HepG2 (cell line): ENCODE data around the gene S1PR5. TPM values are rescaled to one million over a fixed set of nuclear protein-coding genes. Genes with fewer than 3 reads are reported as not detected.

Experiments
- ATAC-seq: fragments of 200-7000 bp; cut with Tn5 transposase; 3 replicates; pipeline ENCODE4 v1.9.1; 2020; ENCODE audit warnings: mild to moderate bottlenecking, moderate library complexity
- BruUV-seq: library from RNA; stranded (reverse); fragments of 400-500 nt; replicated peaks from 2 replicates; lab custom pipeline; 2021; lab: Mats Ljungman, UMichigan
- CTCF ChIA-PET: fragments of 300-600 bp; formaldehyde crosslinking; extraction: SDS; loops from one replicate; lab custom pipeline; 2021; ENCODE audit warnings: low total read pairs, inconsistent platforms, low intra/inter-chr PET ratio; lab: Yijun Ruan, JAX
- POLR2A ChIA-PET: fragments of 350-600 bp; sonication (Branson Sonifier 250); formaldehyde crosslinking; loops from one replicate; lab custom pipeline; 2020; ENCODE audit warnings: antibody characterized with exemption, inconsistent platforms; lab: Yijun Ruan, JAX
- DNase-seq: peaks from one replicate; pipeline ENCODE4 v3.0.0-alpha.2; 2015; ENCODE audit warnings: low spot score
- FAIRE-seq: peaks from 3 replicates; lab custom pipeline; 2011; peaks lifted over from hg19 to GRCh38; lab: Jason Lieb, UNC
- H2AFZ ChIP-seq: one replicate; pipeline ENCODE4 v1.6.1; 2011; ENCODE audit warnings: low read length, inconsistent platforms
- H3K27ac ChIP-seq: fragments of 300-600 bp; 3 replicates; pipeline ENCODE4 v1.8.0; 2011; ENCODE audit warnings: mixed run types, mild to moderate bottlenecking, mixed read lengths, low read length, inconsistent platforms; ENCODE audit not compliant: insufficient read depth; ENCODE audit errors: extremely low read length
- H3K27me3 ChIP-seq, 2 experiments: fragments of 200-600 bp in 1 of 2; 2 replicates in 1 of 2; 3 replicates in 1 of 2; pipeline versions ENCODE4 v1.6.0 to v1.8.0; 2011; ENCODE audit warnings: low read length in 2 of 2, mild to moderate bottlenecking in 2 of 2, moderate library complexity in 2 of 2, inconsistent platforms in 1 of 2; ENCODE audit not compliant: insufficient read depth in 2 of 2, control insufficient read depth in 1 of 2
- H3K36me3 ChIP-seq, 2 experiments: fragments of 200-600 bp in 1 of 2; replicated peaks in 1 of 2; 2 replicates in 1 of 2; 3 replicates in 1 of 2; pipeline versions ENCODE4 v1.5.1 to v1.8.0; 2011; ENCODE audit warnings: low read length in 2 of 2, inconsistent platforms in 1 of 2; ENCODE audit not compliant: insufficient read depth in 2 of 2, control insufficient read depth in 1 of 2
- H3K4me1 ChIP-seq: 2 replicates; pipeline ENCODE4 v1.5.1; 2012; ENCODE audit warnings: low read length, inconsistent platforms; ENCODE audit not compliant: insufficient read depth
- H3K4me2 ChIP-seq: 2 replicates; pipeline ENCODE4 v1.6.0; 2011; ENCODE audit warnings: low read depth, low read length, inconsistent platforms
- H3K4me3 ChIP-seq, 3 experiments: fragments of 200-600 bp in 1 of 3; sonication (generic), shearing (Covaris generic) in 1 of 3; replicated peaks in 1 of 3; 2 replicates each; pipeline ENCODE4 v1.5.1; 2011 to 2016; ENCODE audit warnings: low read length in 3 of 3, inconsistent platforms in 2 of 3, low read depth in 2 of 3, mild to moderate bottlenecking in 2 of 3, control low read depth in 1 of 3, mixed read lengths in 1 of 3; ENCODE audit not compliant: insufficient read depth in 1 of 3
- H3K79me2 ChIP-seq: one replicate; pipeline ENCODE4 v1.6.1; 2011; ENCODE audit warnings: low read length, inconsistent platforms; ENCODE audit not compliant: insufficient read depth
- H3K9ac ChIP-seq: 2 replicates; pipeline ENCODE4 v1.6.0; 2011; ENCODE audit warnings: mild to moderate bottlenecking, low read depth, low read length, inconsistent platforms; ENCODE audit not compliant: insufficient read depth
- H3K9me3 ChIP-seq: 2 replicates; pipeline ENCODE4 v1.5.1; 2012; ENCODE audit warnings: mild to moderate bottlenecking, low read length
- H4K20me1 ChIP-seq: 2 replicates; pipeline ENCODE4 v1.6.0; 2011; ENCODE audit warnings: inconsistent platforms, mild to moderate bottlenecking, low read length, moderate library complexity; ENCODE audit not compliant: insufficient read depth
- ELF3 ChIP-seq: IDR thresholded peaks from 2 replicates; pipeline ENCODE4 v1.6.1; 2016; ENCODE audit warnings: missing genetic modification reagents, missing compliant biosample characterization
- FOSL1 ChIP-seq: sonication (generic); formaldehyde crosslinking; IDR thresholded peaks from 2 replicates; pipeline ENCODE4 v1.9.0; 2021; ENCODE audit warnings: missing genetic modification reagents, borderline replicate concordance
- HNF4A ChIP-seq: sonication (generic); formaldehyde crosslinking; IDR thresholded peaks from 2 replicates; pipeline ENCODE4 v1.4.0; 2020; ENCODE audit warnings: missing genetic modification reagents
- IKZF4 ChIP-seq: sonication (generic); formaldehyde crosslinking; IDR thresholded peaks from 2 replicates; pipeline ENCODE4 v1.5.1; 2020; ENCODE audit warnings: borderline replicate concordance, mild to moderate bottlenecking, low read depth, missing genetic modification reagents; ENCODE audit errors: not compliant biosample characterization
- IRX3 ChIP-seq: sonication (generic); formaldehyde crosslinking; IDR thresholded peaks from 2 replicates; pipeline ENCODE4 v1.8.1; 2023; ENCODE audit warnings: mild to moderate bottlenecking, low read depth, missing genetic modification reagents, borderline replicate concordance
- KDM5A ChIP-seq: fragments of 200-600 bp; sonication (generic); IDR thresholded peaks from 2 replicates; pipeline ENCODE4 v1.7.0; 2018; ENCODE audit warnings: antibody characterized with exemption, mild to moderate bottlenecking, low read length, borderline replicate concordance
- KDM6A ChIP-seq: IDR thresholded peaks from 2 replicates; pipeline ENCODE4 v1.6.1; 2016; ENCODE audit warnings: low read depth
- PCBP1 ChIP-seq: fragments of 200-400 bp; formaldehyde crosslinking; IDR thresholded peaks from 2 replicates; pipeline ENCODE4 v1.6.1; 2017; ENCODE audit warnings: mild to moderate bottlenecking, low read depth, low read length, borderline replicate concordance
- SRSF4 ChIP-seq: fragments of 200-400 bp; formaldehyde crosslinking; IDR thresholded peaks from one replicate; pipeline ENCODE4 v1.6.1; 2018; ENCODE audit warnings: mild to moderate bottlenecking, low read depth, low read length, moderate library complexity; ENCODE audit not compliant: poor library complexity, severe bottlenecking
- TAF15 ChIP-seq: fragments of 200-400 bp; formaldehyde crosslinking; IDR thresholded peaks from one replicate; pipeline ENCODE4 v1.6.1; 2018; ENCODE audit warnings: mild to moderate bottlenecking, low read depth, low read length; ENCODE audit not compliant: poor library complexity, severe bottlenecking
- ZBTB1 ChIP-seq: sonication (generic); formaldehyde crosslinking; IDR thresholded peaks from 2 replicates; pipeline ENCODE4 v1.4.0; 2020; ENCODE audit warnings: missing genetic modification reagents, borderline replicate concordance
- ZNF281 ChIP-seq: sonication (generic); formaldehyde crosslinking; IDR thresholded peaks from 2 replicates; pipeline ENCODE4 v1.4.0; 2020; ENCODE audit warnings: missing genetic modification reagents, borderline replicate concordance
- WGBS: methylation state at CpG from one replicate; pipeline ENCODE4 v1.1.6; 2017; ENCODE audit warnings: low lambda C conversion rate; 5-methylcytosine and 5-hydroxymethylcytosine counted together
- in situ Hi-C: cut with HindIII; loops from 2 replicates; pipeline ENCODE4 v1.10.0; 2017; ENCODE audit warnings: low pct_unique_long_range_greater_than_20kb; ENCODE audit not compliant: extremely low pct_ligation_motif_present
- intact Hi-C: fragments of 100-400 bp; cut with micrococcal nuclease; formaldehyde crosslinking; loops from one replicate; pipeline ENCODE4 v1.10.0; 2022; ENCODE audit not compliant: unreplicated experiment
- polyA plus RNA-seq, 8 experiments: library from polyadenylated mRNA; depleted of rRNA in 3 of 8; stranded (reverse) in 7 of 8; unstranded in 1 of 8; fragments of >200 nt; fragmentation: Illumina TruSeq in 4 of 8; extraction: Trizol in 4 of 8; gene quantifications; 2 replicates each; pipeline versions ENCODE4 v1.2.1 to v1.2.3, GENCODE V29; 2011 to 2016; ENCODE audit warnings: low read depth in 4 of 8, missing spikeins in 1 of 8, mixed read lengths in 1 of 8; ENCODE audit not compliant: insufficient read depth in 1 of 8
- total RNA-seq, 5 experiments: library from RNA; depleted of rRNA; stranded (reverse); fragments of >200 nt; fragmentation: Illumina TruSeq; extraction: Trizol; gene quantifications; 2 replicates each; pipeline ENCODE4 v1.2.3, GENCODE V29; 2016; ENCODE audit warnings: low read depth in 1 of 5
- TF ChIP-seq, protein P1 (sequence below): sonication (generic); formaldehyde crosslinking; IDR thresholded peaks from 2 replicates; pipeline ENCODE4 v1.4.0; 2020; ENCODE audit warnings: missing genetic modification reagents, borderline replicate concordance
- TF ChIP-seq, protein P2 (sequence below): sonication (generic); formaldehyde crosslinking; IDR thresholded peaks from 2 replicates; pipeline ENCODE4 v1.5.0; 2020; ENCODE audit warnings: missing genetic modification reagents

The S1PR5 gene
- total and polyA plus RNA-seq, 2 of the 13 experiments (the other 11 are each of a cell fraction or from before 2014, with no cell fraction given), result 0.04 TPM; not detected in 1

GRCh38 chr19:10474962-10475451, 42.2 kb downstream of the S1PR5 start (continued):
- TF ChIP-seq, protein P1, sequence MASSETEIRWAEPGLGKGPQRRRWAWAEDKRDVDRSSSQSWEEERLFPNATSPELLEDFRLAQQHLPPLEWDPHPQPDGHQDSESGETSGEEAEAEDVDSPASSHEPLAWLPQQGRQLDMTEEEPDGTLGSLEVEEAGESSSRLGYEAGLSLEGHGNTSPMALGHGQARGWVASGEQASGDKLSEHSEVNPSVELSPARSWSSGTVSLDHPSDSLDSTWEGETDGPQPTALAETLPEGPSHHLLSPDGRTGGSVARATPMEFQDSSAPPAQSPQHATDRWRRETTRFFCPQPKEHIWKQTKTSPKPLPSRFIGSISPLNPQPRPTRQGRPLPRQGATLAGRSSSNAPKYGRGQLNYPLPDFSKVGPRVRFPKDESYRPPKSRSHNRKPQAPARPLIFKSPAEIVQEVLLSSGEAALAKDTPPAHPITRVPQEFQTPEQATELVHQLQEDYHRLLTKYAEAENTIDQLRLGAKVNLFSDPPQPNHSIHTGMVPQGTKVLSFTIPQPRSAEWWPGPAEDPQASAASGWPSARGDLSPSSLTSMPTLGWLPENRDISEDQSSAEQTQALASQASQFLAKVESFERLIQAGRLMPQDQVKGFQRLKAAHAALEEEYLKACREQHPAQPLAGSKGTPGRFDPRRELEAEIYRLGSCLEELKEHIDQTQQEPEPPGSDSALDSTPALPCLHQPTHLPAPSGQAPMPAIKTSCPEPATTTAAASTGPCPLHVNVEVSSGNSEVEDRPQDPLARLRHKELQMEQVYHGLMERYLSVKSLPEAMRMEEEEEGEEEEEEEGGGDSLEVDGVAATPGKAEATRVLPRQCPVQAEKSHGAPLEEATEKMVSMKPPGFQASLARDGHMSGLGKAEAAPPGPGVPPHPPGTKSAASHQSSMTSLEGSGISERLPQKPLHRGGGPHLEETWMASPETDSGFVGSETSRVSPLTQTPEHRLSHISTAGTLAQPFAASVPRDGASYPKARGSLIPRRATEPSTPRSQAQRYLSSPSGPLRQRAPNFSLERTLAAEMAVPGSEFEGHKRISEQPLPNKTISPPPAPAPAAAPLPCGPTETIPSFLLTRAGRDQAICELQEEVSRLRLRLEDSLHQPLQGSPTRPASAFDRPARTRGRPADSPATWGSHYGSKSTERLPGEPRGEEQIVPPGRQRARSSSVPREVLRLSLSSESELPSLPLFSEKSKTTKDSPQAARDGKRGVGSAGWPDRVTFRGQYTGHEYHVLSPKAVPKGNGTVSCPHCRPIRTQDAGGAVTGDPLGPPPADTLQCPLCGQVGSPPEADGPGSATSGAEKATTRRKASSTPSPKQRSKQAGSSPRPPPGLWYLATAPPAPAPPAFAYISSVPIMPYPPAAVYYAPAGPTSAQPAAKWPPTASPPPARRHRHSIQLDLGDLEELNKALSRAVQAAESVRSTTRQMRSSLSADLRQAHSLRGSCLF (CRISPR knock-in tag), result no peak
- TF ChIP-seq SRSF4 (no peak), PCBP1 (no peak), ELF3 (CRISPR knock-in tag) (no peak)

DNA sequence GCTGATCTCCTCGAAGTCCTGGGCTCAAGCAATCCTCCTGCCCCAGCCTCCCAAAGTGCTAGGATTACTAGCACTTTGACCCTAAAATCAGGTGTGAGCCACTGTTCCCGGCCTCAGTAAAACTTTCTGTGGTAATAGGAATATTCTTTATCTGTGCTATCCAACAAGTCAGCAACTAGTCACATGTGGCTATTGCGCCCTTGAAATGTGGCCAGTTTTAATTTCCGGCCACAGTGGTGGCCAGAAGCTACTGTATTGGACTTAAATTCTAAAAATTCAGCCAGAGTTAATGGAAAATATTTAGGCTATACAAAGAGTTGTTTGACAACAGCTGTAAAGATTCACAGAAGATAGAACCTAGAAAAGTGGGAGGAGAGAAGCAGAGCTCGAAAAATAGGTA, 44.1 kb downstream of the S1PR5 start:
- intact Hi-C loops (loop anchor here (5.0 kb wide), 1 partner anchor 224 kb away; no protein-coding TSS in a partner anchor), in situ Hi-C loops (no loop called here)
- ChIA-PET POLR2A (no interaction called here), CTCF (no interaction called here)
- H2AFZ ChIP-seq, result no peak overlapping the region
- no peak overlapping the region for H3K4me3 ChIP-seq
- no peaks in the 10 kb centered on the region for H3K4me1 ChIP-seq
- H3K9ac ChIP-seq, result no peak overlapping the region
- no peaks in the 10 kb centered on the region for H3K79me2 ChIP-seq
- no peak overlapping the region for H3K27ac ChIP-seq
- H3K36me3 ChIP-seq, result no peaks in the 10 kb centered on the region
- H3K9me3 ChIP-seq, result no peaks in the 10 kb centered on the region
- no TSS peak for BruUV-seq
- ATAC-seq, result no peak
- FAIRE-seq, result no peak
- H4K20me1 ChIP-seq, result no peaks in the 10 kb centered on the region
- no peaks in the 10 kb centered on the region for H3K27me3 ChIP-seq
- DNase-seq, result no peak
- H3K4me2 ChIP-seq, result no peak overlapping the region
- 23% methylated on average over 5 of the region's 5 CpGs for WGBS
- TF ChIP-seq ZNF281 (CRISPR knock-in tag) (no peak), KDM5A (no peak), HNF4A (CRISPR knock-in tag) (no peak), FOSL1 (CRISPR knock-in tag) (no peak), TAF15 (no peak), ZBTB1 (no peak), KDM6A (CRISPR knock-in tag) (no peak), IRX3 (CRISPR knock-in tag) (no peak), IKZF4 (CRISPR knock-in tag) (no peak)
- TF ChIP-seq, protein P2, sequence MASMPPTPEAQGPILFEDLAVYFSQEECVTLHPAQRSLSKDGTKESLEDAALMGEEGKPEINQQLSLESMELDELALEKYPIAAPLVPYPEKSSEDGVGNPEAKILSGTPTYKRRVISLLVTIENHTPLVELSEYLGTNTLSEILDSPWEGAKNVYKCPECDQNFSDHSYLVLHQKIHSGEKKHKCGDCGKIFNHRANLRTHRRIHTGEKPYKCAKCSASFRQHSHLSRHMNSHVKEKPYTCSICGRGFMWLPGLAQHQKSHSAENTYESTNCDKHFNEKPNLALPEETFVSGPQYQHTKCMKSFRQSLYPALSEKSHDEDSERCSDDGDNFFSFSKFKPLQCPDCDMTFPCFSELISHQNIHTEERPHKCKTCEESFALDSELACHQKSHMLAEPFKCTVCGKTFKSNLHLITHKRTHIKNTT, result no peak
